Tibial nerve (tissue), 4 donors: Measurements from ENCODE around the gene HOXA3. TPM values are rescaled to one million over a fixed set of nuclear protein-coding genes. Genes with fewer than 3 reads are reported as not detected.

Experiments
- DNase-seq, 2 donors: peaks; one replicate each; pipeline ENCODE4 v3.0.0-alpha.2; 2019; ENCODE audit warnings: low spot score in 2 of 2
- H3K27ac ChIP-seq, 4 donors: fragments of 200-600 bp; sonication (generic) in 3 of 4; one replicate each; pipeline ENCODE4 v1.5.1; 2017 to 2019; ENCODE audit warnings: mild to moderate bottlenecking in 1 of 4
- H3K27me3 ChIP-seq, 2 donors: fragments of 200-600 bp; sonication (generic) in 1 of 2; one replicate each; pipeline versions ENCODE4 v1.5.1 to v1.6.0; 2017 to 2019
- H3K36me3 ChIP-seq, 3 donors: fragments of 200-600 bp; sonication (generic); one replicate each; pipeline ENCODE4 v1.5.1; 2018 to 2019
- H3K4me1 ChIP-seq, 4 donors: fragments of 200-600 bp; sonication (generic) in 3 of 4; one replicate each; pipeline ENCODE4 v1.5.1; 2017 to 2019
- H3K4me3 ChIP-seq, 4 donors: fragments of 200-600 bp; sonication (generic) in 3 of 4; one replicate each; pipeline ENCODE4 v1.5.1; 2017 to 2019; ENCODE audit warnings: mild to moderate bottlenecking in 1 of 4, moderate library complexity in 1 of 4
- H3K9me3 ChIP-seq, 4 donors: fragments of 200-600 bp; sonication (generic) in 3 of 4; one replicate each; pipeline ENCODE4 v1.5.1; 2017 to 2019
- EP300 ChIP-seq, 2 donors: sonication (generic); formaldehyde crosslinking; IDR thresholded peaks; one replicate each; pipeline ENCODE4 v1.6.1; 2017; ENCODE audit warnings: antibody characterized with exemption in 2 of 2, mild to moderate bottlenecking in 1 of 2
- POLR2A ChIP-seq, 2 donors: fragments of 450-650 bp; IDR thresholded peaks; one replicate each; pipeline ENCODE4 v1.6.1; 2017; ENCODE audit warnings: antibody characterized with exemption in 2 of 2, mild to moderate bottlenecking in 2 of 2, moderate library complexity in 2 of 2
- WGBS, 2 donors: methylation state at CpG; one replicate each; pipeline ENCODE4 v1.1.5; 2018; 5-methylcytosine and 5-hydroxymethylcytosine counted together
- total RNA-seq, 4 donors: library from RNA; depleted of rRNA; stranded (reverse); fragments of >200 nt; gene quantifications; one replicate each; pipeline ENCODE4 v1.1.0, GENCODE V29; 2016
- TF ChIP-seq, protein P1 (sequence below), 5 experiments: fragments of 200-600 bp in 3 of 5; fragments of 450-650 bp in 2 of 5; sonication (generic) in 3 of 5; IDR thresholded peaks; one replicate each; pipeline ENCODE4 v1.5.1; 2016 to 2019; ENCODE audit warnings: antibody characterized with exemption in 5 of 5, mild to moderate bottlenecking in 3 of 5, moderate library complexity in 2 of 5

HOXA3 gene
- total RNA-seq, 4 donors from 2014 or later = 7.0 to 18.8 (median 8.7) TPM

DNA sequence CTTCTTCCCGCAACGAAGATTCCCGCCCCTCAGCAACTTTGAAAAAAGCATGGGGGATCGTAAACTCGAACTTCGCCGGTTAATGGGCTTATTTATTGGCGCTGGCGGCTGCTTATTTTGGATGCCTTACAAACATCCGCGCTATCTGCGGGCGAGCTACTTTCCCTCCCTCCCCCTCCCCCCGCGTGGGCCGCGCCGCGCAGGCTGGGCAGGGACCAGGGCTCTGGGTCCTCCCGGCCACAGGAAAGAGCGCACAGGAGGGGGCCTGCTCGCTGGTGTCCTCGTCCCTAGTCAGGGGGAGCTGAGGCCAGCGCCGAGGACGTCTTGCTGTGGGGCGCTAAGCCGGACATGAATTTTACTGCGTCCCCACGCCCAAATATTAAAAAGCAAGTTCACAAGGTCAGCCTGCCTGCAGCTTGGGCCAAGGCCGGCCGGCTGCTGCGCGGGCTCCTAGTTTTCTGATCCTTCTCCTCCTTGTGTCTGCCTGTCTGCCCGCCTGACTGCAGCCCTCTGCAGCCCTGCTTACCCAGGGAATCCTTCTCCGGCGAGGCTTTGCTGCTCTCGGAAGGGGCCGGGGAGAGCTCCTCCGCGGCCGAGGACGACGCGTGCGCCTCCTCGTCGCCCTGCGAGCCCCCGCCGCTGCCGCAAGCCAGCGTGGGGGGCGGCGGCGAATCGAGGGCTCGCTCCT is 20.6 kb upstream of the HOXA3 start:
- Histone ChIP-seq H3K9me3 (no peaks in the 10 kb centered on the region), H3K27me3 (peaks cover 0 to 93% of the 10 kb centered on the region in 2 donors), H3K4me1 (peaks cover 0 to 48% (median 8%) of the 10 kb centered on the region in 4 donors), H3K27ac (peak overlapping the region; percentile 80 to 88 (median 84)), H3K4me3 (peak overlapping the region; percentile 54 to 74 (median 64)), H3K36me3 (no peaks in the 10 kb centered on the region)
- DNase-seq = peak; percentile 73 to 74
- TF ChIP-seq EP300 (IDR thresholded peaks at IDR 0.05) (peak in 1 of 2 donors; percentile 75), POLR2A (IDR thresholded peaks at IDR 0.05) (peak in 1 of 2 donors; percentile 38)
- TF ChIP-seq, protein P1, sequence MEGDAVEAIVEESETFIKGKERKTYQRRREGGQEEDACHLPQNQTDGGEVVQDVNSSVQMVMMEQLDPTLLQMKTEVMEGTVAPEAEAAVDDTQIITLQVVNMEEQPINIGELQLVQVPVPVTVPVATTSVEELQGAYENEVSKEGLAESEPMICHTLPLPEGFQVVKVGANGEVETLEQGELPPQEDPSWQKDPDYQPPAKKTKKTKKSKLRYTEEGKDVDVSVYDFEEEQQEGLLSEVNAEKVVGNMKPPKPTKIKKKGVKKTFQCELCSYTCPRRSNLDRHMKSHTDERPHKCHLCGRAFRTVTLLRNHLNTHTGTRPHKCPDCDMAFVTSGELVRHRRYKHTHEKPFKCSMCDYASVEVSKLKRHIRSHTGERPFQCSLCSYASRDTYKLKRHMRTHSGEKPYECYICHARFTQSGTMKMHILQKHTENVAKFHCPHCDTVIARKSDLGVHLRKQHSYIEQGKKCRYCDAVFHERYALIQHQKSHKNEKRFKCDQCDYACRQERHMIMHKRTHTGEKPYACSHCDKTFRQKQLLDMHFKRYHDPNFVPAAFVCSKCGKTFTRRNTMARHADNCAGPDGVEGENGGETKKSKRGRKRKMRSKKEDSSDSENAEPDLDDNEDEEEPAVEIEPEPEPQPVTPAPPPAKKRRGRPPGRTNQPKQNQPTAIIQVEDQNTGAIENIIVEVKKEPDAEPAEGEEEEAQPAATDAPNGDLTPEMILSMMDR (IDR thresholded peaks at IDR 0.05) = no peak
- WGBS, 2 donors = 0 to 2% methylated on average over 19 to 29 of the region's 58 CpGs

- H3K4me3 ChIP-seq = peak overlapping the region; percentile 54 to 74 (median 64)
- no peaks in the 10 kb centered on the region for H3K36me3 ChIP-seq
- DNase-seq = no peak
- no peaks in the 10 kb centered on the region for H3K9me3 ChIP-seq
- H3K27ac ChIP-seq = peak overlapping the region; percentile 3 to 88 (median 84)
- peaks cover 0 to 93% of the 10 kb centered on the region in 2 donors for H3K27me3 ChIP-seq
- TF ChIP-seq, protein P1 (IDR thresholded peaks at IDR 0.05) = no peak
- TF ChIP-seq EP300 (IDR thresholded peaks at IDR 0.05) = no peak
- TF ChIP-seq POLR2A (IDR thresholded peaks at IDR 0.05) = no peak
- peaks cover 0 to 53% (median 8%) of the 10 kb centered on the region in 4 donors for H3K4me1 ChIP-seq
- WGBS, 2 donors = 20 to 38% methylated on average over 10 of the region's 10 CpGs
Observed at GRCh38 chr7:27172315-27172774, 20.0 kb upstream of the HOXA3 start.

DNA sequence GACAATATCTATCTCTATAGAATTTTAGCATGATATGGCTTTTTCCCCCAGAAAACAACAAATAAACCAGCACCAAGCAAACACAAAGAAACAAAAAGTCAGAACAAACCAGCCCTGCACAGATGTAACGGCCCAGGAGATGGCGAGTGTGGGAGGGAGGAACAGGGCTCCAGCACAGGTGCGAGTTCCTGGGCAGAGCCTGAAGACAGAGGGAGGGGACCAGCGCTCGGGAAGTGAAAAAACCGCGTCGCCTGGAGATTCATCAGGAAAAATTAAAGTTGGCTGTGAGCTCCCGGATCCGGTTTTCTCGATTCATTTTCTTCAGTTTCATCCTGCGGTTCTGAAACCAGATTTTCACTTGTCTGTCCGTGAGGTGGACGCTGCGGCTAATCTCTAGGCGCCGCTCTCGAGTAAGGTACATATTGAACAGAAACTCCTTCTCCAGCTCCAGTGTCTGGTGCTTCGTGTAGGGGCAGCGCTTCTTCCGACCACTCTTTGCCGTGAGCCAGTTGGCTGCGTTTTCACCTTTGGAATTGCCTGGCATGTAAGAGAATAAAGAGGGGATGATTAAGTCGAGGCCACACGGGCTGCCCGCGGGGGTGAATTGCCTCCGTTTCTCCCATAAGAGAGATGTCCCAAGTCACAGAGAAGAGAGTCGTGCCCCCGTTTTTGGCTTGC is 19.4 kb upstream of the HOXA3 start:
- Histone ChIP-seq H3K27me3 (peaks cover 0 to 94% of the 10 kb centered on the region in 2 donors), H3K36me3 (no peaks in the 10 kb centered on the region), H3K9me3 (no peaks in the 10 kb centered on the region), H3K4me1 (peaks cover 0 to 56% (median 8%) of the 10 kb centered on the region in 4 donors), H3K27ac (peak overlapping the region; percentile 7 to 88 (median 84)), H3K4me3 (peak overlapping the region; percentile 54 to 74 (median 64))
- peak in 1 of 2 donors; percentile 15 for DNase-seq
- no peak for TF ChIP-seq POLR2A (IDR thresholded peaks at IDR 0.05)
- TF ChIP-seq EP300 (IDR thresholded peaks at IDR 0.05) = no peak
- TF ChIP-seq, protein P1 (IDR thresholded peaks at IDR 0.05) = no peak
- 39 to 58% methylated on average over 30 of the region's 30 CpGs for WGBS, 2 donors

- Histone ChIP-seq H3K27ac (peak overlapping the region; percentile 7 to 88 (median 84)), H3K36me3 (no peaks in the 10 kb centered on the region), H3K4me3 (peak overlapping the region; percentile 54 to 74 (median 64)), H3K27me3 (peaks cover 0 to 95% of the 10 kb centered on the region in 2 donors), H3K4me1 (peaks cover 0 to 60% (median 9%) of the 10 kb centered on the region in 4 donors), H3K9me3 (no peaks in the 10 kb centered on the region)
- 36 to 62% methylated on average over 8 of the region's 8 CpGs for WGBS, 2 donors
- TF ChIP-seq POLR2A (IDR thresholded peaks at IDR 0.05) = no peak
- TF ChIP-seq EP300 (IDR thresholded peaks at IDR 0.05) = no peak
- TF ChIP-seq, protein P1 (IDR thresholded peaks at IDR 0.05) = no peak
- peak in 1 of 2 donors; percentile 13 for DNase-seq
Observed at GRCh38 chr7:27171325-27171636, 18.9 kb upstream of the HOXA3 start.
